Activated CD8-positive, alpha-beta T cell treated with anti-CD3 and anti-CD28 coated beads, Interleukin-2, amount 10 ng/mL, durations not matched to agents 7 days and 5 days (primary cell): ENCODE results near the gene TECPR1. TPM values are rescaled to one million over a fixed set of nuclear protein-coding genes. Genes with fewer than 3 reads are reported as not detected.

Source experiments
- total RNA-seq, 2 experiments: library from RNA; stranded (reverse); gene quantifications; one replicate each; pipeline ENCODE4 v1.2.3, GENCODE V29; 2021

TECPR1 gene
- total RNA-seq, 2 experiments from 2014 or later, result 49.3 to 55.9 TPM

Other genes with a start within 250 kb of the TECPR1 start
- 10 to 100 TPM; 10.2 TPM for gene LMTK2, start 145.4 kb downstream of the TECPR1 start, total RNA-seq
- not detected for gene BHLHA15, start 40.8 kb downstream of the TECPR1 start, total RNA-seq
- 10 to 100 TPM; 35.0 to 35.5 TPM for gene BRI3, start 29.5 kb upstream of the TECPR1 start, total RNA-seq
- 1 to 10 TPM in 1 of 2 experiments, under 1 TPM in 1; 0.89 to 1.0 TPM for gene BAIAP2L1, start 148.9 kb upstream of the TECPR1 start, total RNA-seq